Kidney epithelial cell (primary cell): Measurements from ENCODE around the gene SPATA24. TPM values are rescaled to one million over a fixed set of nuclear protein-coding genes. Genes with fewer than 3 reads are reported as not detected.
"Not testable (repeated sequence)": the region's sequence is repeated elsewhere in the genome, so short reads cannot be mapped to it uniquely, and the experiment has no call there.

Experiments
- DNase-seq: peaks from one replicate; pipeline ENCODE4 v3.0.0-alpha.2; 2010; ENCODE audit warnings: low read depth
- H3K27me3 ChIP-seq: 2 replicates; pipeline ENCODE4 v1.6.0; 2011; ENCODE audit warnings: low read length; ENCODE audit not compliant: control insufficient read depth, insufficient read depth
- H3K36me3 ChIP-seq: 2 replicates; pipeline ENCODE4 v1.5.1; 2011; ENCODE audit warnings: low read length; ENCODE audit not compliant: control insufficient read depth, insufficient read depth
- H3K4me3 ChIP-seq: 2 replicates; pipeline ENCODE4 v1.5.1; 2011; ENCODE audit warnings: low read depth, mild to moderate bottlenecking, control low read depth, low read length
- CTCF ChIP-seq: IDR thresholded peaks from 2 replicates; pipeline ENCODE4 v1.5.1; 2011; ENCODE audit warnings: mild to moderate bottlenecking, moderate library complexity, low read length, control low read depth, inconsistent platforms; ENCODE audit not compliant: insufficient read depth, poor library complexity, severe bottlenecking
- total RNA-seq: library from RNA; depleted of rRNA; stranded (reverse); fragments of >200 nt; gene quantifications from 2 replicates; pipeline ENCODE4 v1.2.3, GENCODE V29; 2015

The SPATA24 gene
- total RNA-seq, 1 donor from 2014 or later: 7.7 TPM

DNA sequence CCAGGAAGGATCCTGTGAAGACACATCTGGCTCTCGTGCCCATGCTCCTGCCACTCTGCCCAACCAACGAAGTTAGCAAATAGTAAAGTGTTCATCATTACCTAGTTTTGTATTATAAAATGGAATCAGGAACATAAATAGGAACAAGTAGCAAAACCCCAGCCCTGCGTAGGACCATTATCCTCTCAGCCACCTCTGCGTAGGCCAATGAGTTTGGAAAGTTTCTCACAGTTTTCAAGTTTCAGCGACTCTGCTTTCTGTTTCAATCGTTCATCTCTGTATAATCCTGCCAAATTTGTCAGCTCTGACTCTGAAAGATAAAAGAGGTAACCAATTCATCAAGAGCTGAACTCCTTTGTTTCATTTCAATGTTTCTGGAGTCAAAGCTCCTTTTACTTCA, 10.1 kb upstream of the SPATA24 start:
- TF ChIP-seq CTCF: no peak
- H3K27me3 ChIP-seq: no peaks in the 10 kb centered on the region
- DNase-seq: no peak
- no peak overlapping the region for H3K4me3 ChIP-seq
- H3K36me3 ChIP-seq: no peaks in the 10 kb centered on the region

DNA sequence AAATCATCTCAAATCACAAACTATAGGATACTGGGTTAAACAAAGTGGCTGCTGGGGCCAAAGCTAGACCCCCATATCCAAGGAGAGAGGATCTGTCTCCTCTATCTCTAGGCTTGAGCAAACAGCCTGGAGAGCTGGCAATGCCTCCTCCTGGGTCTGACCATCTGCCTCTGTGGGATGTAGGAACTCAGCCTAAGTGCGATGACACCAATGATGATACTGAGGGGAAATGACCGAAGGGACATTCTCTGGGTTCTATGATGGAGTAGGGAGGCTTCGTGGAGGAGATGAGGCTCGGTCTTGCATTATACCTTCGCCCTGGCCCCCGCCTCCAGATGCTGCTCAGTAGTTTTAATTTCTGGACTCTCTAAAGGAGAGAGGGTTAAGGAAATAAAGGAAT, 9.3 kb upstream of the SPATA24 start:
- TF ChIP-seq CTCF: no peak

DNA sequence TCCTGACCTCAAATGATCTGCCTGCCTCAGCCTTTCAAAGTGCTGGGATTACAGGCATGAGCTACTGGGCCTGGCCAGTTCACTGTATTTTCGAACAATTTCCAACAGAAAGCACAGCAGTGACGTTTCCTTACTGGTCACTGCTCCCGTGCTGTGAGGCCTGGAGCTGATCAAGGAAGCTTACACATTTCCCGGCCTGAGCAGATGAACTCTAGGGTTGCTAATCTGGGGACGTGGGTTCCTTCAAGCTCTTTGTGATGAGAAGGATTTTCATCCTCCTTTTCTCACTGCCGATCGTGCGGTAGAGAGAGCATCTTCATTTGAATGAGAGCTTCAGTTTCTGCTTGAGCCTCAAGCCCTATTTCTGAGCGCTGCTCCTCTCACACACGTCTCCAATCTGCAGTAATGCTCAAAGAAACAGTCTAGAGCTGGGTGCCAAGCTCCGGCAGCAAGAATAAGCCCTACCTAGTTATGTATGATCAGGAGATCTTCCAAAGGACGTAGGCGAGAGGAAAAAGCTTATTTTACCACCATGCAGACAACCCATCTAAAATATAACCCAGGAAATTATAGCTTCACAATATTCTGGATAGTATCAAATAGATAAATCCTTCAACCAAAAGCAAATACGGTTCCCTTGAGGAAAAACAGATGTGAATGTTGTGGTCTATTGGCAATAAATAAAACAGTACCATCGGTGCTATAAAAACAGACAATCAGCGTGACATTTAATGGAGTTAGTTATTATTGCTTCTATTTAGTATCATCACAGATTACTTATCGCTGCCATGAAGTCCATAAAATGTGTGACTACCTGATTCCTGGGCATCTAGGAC, 7.3 kb upstream of the SPATA24 start:
- Histone ChIP-seq H3K27me3 (no peaks in the 10 kb centered on the region), H3K4me3 (no peak overlapping the region), H3K36me3 (no peaks in the 10 kb centered on the region)
- no peak for TF ChIP-seq CTCF
- DNase-seq: no peak

More for the DNA sequence above, 9.3 kb upstream of the SPATA24 start:
- Histone ChIP-seq H3K27me3 (no peaks in the 10 kb centered on the region), H3K36me3 (no peaks in the 10 kb centered on the region), H3K4me3 (no peak overlapping the region)
- DNase-seq: no peak

DNA sequence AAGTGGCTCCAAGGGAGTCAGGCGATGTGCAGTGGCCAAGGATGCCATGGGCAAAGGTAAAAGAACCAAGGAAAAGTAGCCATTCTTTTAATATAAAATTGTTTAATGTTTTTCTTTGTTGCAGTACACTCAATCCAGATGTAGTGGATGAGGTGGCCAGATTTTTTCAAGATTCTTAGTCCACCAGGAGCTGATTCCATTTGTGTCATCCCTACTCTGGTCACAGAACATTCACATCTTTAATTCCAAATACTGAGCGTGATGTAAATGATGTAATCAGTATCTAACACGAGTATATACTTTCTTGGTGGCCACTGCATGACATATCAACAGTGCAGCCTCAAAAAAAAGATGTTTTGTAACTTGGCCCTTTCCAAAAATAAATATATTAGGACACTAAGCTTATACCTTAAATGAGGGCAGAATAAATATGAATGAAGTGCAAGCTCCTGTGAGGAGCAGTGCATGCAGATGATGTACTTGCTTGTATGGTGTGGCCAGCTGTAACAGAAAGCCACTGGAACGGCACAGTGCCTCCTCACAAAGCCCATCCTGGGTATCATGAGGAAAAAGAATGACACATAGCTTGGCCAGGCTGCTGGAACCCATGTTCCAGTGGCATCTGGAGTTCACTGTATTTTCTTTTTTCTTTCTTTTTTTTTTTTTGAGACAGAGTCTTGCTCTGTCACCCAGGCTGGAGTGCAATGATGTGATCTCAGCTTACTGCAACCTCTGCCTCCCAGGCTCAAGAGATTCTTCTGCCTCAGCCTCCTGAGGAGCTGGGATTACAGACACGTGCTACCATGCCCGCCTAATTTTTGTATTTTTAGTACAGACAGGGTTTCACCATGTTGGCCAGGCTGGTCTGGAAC, 6.5 kb upstream of the SPATA24 start:
- no peak for TF ChIP-seq CTCF
- no peak for DNase-seq
- Histone ChIP-seq H3K36me3 (no peaks in the 10 kb centered on the region), H3K27me3 (no peaks in the 10 kb centered on the region), H3K4me3 (no peak overlapping the region)

GRCh38 chr5:139409116-139409515, 5.2 kb upstream of the SPATA24 start:
- DNase-seq, H3K27me3 ChIP-seq, H3K4me3 ChIP-seq, H3K36me3 ChIP-seq: not testable (repeated sequence)

DNA sequence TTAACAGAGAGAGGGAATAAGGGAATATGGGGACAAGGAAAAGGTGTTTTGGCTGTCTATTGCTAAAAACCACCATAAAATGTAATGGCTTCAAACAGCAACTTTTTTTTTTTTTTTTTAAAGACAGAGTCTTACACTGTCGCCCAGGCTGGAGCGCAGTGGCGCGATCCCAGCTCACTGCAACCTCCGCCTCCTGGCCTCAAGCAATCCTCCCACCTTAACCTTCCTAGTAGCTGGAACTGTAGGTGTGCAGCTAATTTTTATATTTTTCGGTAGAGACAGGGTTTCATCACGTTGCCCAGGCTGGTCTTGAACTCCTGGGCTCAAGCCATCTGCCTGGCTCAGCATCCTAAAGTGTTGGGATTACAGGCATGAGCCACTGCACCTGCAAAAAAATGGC, 4.3 kb upstream of the SPATA24 start:
- DNase-seq: no peak
- no peaks in the 10 kb centered on the region for H3K36me3 ChIP-seq
- TF ChIP-seq CTCF: no peak
- no peak overlapping the region for H3K4me3 ChIP-seq
- no peaks in the 10 kb centered on the region for H3K27me3 ChIP-seq
